ENCODE measurements around the gene LIAS.
"Not testable (repeated sequence)": the region's sequence is repeated elsewhere in the genome, so short reads cannot be mapped to it uniquely, and the experiment has no call there.

Gene LIAS

DNA sequence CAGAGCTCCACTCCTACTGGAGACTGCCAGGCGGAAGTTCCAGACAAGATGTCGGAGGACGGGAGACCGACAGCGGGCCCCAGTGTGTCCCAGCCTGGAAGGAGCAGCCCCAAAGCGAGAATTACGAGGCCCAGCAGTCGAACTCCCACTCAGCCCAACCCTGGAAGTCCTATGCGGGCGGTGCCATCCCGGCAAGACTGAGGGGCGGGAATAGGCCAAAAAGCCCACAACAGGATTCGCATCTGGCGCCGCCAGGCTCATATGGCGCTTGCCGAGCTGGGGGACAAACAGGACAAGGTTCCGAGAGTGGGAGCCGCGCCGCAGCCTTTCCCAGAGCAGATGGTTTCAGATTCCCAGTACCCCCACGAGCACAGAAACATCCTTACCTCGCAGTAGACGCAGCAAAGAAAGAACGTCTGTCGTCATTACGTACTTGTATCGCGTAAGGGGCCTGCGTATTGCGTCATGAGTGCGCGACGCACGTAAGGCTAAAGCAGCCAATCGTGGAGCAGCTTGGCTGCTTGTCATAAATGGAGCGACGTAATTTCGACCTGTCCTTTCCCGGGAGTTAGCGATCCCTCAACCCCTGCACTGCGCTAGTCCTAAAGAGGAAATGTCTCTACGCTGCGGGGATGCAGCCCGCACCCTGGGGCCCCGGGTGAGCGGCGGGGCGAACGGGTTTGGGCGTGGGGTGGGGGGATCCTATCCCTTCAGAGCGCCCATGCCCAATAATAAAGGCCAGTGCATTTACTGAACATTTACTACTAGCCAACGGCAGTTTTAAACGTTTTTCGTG lies at the start of gene LIAS, which contains the start of gene RPL9:
LIAS (plus strand) TSS at position 552 of the 796 bp plus-strand sequence; CDS start at position 614, 62 bp downstream.
RPL9 (minus strand) TSS at position 418 of the 796 bp plus-strand sequence. CDS start 483 bp downstream, outside the sequence.
- DNase-seq (ENCODE audit: low spot score), result peak; percentile 99

GRCh38 chr4:39410415-39410814 lies 48.4 kb upstream of the LIAS start:
- no peak for DNase-seq (ENCODE audit: low spot score)

DNA sequence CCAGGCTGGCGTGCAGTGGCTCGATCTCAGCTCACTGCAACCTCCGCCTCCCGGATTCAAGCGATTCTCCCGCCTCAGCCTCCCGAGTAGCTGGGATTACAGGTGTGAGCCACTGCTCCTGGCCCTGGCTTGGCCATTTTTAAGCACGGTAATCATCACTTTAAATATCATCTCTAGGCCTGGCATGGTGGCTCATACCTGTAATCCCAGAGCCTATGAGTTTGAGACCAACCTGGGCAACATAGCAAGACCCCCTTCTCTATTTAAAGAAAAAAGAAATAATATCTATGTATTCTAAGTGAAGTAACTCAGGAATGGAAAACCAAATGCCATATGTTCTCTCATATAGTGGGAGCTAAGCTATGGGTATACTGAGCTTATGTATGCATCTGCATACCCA lies 47.3 kb upstream of the LIAS start:
- DNase-seq (ENCODE audit: low spot score), result not testable (repeated sequence)

DNA sequence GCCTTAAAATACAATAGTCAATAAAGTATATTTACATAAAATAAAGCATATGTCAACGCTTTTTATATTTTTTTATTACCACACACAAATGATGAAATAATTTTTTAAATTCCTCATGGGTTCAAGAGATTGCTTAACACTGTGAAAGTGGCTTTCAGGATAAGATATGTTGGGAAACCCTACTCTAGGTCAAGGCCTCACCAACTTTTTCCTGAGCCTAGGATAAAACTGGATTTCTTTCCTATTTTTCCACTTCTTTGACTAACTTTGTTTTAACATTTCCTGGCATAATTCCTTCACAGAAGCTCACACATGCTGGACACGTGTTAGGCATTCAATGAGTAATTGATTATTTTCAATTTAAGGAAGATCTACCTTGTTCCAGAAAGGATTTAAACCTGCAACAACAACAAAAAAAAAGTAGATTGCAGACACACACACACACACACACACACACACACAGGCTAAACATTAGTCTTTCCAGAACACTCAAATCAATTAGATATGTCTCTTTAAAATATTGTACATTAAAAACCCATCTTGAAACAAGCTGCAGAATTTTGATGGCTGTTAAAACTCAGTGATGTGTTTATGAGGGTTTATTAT lies 43.1 kb upstream of the LIAS start:
- no peak for DNase-seq (ENCODE audit: low spot score)

DNA sequence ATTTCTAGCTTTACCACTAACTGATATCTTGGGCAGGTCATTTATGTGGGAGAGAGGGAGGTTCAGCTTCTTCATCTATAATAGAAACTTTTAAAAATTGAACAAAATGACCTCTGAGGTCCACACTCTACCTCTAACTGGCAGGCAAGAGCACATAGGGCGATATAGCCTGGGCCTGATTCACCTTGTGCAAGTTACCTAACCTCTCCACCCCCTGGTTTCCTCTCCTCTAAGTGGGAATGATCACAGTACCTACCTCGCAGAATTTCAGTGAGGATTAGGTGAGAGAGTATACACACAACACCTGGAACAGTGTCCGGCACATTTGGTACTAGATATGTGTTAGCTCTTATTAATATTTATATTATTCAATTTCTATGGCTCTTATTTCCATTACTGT lies 36.6 kb upstream of the LIAS start:
- no peak for DNase-seq (ENCODE audit: low spot score)

DNA sequence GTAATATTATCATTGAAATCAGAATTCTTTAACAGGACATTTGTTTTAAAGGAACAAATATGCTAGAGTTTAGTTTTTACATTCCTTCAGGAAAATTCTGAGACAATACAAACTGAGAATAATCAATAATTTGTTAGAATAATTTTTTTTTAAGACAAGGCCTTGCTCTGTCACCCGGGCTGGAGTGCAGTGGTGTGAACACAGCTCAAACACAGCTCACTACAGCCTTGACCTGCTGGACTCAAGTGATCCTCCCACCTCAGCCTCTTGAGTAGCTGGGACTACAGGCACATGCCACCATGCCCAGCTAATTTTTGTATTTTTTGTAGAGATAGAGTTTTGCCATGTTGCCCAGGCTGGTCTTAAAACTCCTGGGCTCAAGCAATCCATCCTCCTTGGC lies 33.6 kb upstream of the LIAS start:
- not testable (repeated sequence) for DNase-seq (ENCODE audit: low spot score)

DNA sequence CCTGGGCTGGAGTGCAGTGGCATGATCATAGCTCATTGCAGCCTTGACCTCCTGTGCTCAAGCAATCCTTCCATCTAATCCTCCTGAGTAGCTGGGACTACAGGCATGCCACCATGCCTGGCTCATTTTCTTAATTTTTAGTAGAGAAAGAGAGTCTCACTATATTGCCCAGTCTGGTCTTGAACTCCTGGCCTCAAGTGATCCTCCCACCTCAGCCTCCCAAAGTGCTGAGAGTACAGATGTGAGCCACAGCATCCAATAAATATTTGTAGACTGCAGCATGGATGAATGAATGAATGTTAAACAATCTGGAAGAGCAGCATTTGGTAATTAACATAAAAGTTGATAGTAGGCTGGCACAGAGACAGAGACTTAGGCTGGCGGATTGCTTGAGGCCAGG lies 32.1 kb upstream of the LIAS start:
- no peak for DNase-seq (ENCODE audit: low spot score)

GRCh38 chr4:39427520-39428114 lies 31.2 kb upstream of the LIAS start:
- no peak for DNase-seq (ENCODE audit: low spot score)

DNA sequence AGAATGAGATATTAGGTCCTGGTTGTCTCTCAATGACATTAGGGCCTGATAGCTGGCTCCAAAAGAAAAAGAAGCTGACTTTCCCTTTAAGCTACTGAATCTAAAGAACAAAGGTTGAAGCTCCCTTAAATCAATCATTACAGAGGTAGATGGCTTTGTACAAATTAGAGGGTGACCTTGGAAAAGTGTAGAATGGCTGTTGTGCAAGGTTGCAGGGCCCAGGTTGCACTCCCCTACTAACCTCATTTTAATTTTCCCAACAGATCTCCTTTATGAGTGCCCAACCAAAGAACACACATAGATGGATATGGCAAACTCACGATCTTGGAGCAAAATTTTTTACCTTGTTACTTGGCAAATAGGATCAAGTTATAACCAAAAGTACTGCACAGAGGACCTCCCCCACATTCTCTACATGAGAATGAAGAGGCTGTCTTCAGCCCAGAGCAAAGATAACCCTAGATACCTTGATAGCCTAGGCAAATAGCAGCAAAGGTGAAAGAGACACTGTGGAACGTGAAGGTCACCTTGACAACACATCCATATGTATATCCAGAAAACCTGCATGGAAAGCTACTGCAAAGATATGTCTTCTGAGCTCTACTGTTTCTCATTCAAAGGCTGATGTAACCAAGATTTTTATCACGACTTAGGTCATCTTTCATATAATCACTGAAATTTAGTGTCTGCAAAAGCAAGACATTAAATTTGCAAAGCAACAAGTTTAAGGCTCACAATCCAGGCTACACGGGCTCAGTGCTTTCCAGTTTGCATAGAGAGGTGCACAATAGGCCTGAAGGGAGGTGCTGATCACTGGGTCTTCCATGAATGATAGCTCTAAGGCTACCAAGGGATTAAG lies 29.2 kb upstream of the LIAS start:
- no peak for DNase-seq (ENCODE audit: low spot score)

DNA sequence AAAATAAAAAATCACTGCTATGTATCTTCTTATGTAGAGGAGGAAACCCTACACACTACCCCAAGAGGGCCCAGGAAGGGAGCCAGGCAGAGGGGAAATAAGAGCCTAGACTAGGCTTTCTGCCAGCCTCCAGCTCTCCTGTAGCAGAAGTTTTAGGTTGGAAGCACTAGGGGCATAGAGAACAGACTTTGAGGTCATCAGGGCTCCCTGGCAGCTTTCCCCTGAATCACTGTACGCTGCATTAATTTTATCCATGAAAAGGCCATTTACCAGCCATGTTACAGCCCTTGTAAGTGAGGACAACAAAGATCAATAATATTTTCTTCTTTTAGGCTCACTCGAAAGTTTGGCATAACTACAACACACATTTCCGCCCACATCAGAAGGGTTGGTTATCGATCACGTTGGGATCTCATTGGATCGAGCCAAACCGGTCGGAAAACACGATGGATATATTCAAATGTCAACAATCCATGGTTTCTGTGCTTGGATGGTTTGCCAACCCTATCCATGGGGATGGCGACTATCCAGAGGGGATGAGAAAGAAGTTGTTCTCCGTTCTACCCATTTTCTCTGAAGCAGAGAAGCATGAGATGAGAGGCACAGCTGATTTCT lies 24.9 kb upstream of the LIAS start:
- DNase-seq (ENCODE audit: low spot score), result no peak

GRCh38 chr4:39435659-39436563 lies 22.9 kb upstream of the LIAS start:
- DNase-seq (ENCODE audit: low spot score), result no peak

DNA sequence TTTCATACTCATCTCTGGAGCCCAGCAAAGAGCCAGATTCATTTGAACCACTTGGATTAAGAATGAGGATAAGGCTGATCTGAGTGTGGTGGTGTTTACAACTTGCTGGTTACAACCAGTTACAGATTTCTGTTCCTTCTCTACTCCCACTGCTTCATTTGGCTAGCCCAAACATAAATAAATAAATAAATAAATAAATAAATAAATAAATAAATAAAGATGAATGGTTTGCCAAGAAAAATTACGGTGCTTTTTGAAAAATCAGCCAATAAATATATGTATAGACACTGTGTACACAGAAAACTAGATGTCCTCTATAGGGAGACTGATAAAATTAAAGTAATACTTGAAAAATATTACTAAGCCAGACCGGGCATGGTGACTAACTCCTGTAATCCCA lies 17.3 kb upstream of the LIAS start:
- DNase-seq (ENCODE audit: low spot score), result no peak

DNA sequence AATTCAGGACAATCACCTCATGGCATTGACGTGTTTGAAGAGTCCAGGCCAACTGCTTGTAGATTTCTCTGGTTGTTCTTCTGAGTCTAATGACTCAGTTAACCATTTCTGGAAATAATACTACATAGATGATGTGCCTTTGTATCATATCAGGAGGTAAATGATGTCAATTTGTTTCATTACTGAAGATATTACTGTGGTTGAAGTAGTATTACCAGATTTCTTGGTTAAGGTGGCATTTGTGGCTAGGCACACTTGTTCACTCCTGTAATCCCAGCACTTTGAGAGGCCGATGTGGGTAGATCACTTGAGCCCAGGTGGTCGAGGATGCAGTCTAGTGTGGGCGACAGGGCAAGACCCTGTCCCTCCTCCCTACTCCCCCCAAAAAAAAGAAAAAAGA lies 15.9 kb upstream of the LIAS start:
- DNase-seq (ENCODE audit: low spot score), result no peak

DNA sequence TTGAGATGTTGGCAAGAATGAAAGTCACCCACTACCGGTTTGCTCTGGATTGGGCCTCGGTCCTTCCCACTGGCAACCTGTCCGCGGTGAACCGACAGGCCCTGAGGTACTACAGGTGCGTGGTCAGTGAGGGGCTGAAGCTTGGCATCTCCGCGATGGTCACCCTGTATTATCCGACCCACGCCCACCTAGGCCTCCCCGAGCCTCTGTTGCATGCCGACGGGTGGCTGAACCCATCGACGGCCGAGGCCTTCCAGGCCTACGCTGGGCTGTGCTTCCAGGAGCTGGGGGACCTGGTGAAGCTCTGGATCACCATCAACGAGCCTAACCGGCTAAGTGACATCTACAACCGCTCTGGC lies 12.4 kb upstream of the LIAS start:
- no peak for DNase-seq (ENCODE audit: low spot score)

GRCh38 chr4:39446842-39447573 lies 11.8 kb upstream of the LIAS start:
- peak; percentile 73 for DNase-seq (ENCODE audit: low spot score)

DNA sequence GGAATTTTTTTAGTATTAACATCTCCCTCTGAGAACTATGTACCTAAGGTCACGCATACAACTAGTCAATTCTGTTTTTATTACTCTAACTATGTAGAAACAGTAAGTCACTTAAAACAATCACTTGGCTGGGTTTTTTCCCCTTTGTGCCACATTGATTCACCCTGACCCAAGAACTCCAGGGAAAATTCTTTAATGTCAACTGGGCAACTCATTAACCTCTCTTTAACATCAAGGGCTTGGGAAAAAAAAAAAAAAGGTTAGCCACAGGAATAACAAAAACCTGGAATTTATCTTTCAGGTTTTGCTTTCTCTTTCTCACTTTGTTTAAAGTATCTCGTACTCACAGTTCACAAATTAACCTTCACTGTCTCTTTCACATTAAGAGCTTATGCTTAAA lies 8.2 kb upstream of the LIAS start:
- DNase-seq (ENCODE audit: low spot score), result peak; percentile 82

DNA sequence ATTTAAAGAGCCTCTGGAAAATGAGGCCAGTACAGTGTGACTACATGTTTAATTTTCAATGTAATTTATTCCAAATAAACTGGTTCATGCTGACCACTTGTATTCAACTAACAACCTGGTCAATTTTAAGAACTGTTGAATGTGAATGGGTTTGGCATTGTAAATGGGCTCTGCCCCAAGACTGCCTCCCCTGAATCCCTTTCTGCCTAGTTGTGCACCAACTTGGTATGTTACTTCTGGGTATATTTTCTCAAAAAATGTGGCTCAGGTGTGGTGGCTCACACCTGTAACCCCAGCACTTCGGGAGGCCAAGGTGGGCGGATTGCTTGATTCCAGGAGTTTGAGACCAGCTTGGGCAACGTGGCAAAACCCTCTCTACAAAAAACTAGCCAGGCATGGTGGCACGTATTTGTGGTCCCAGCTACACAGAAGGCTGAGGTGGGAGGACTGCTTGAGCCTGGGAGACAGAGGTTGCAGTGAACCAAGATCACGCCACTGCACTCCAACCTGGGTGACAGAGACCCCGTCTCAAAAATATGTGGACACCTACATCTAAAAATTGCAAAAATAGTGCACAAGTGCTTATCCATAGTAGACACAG lies 7.3 kb upstream of the LIAS start:
- no peak for DNase-seq (ENCODE audit: low spot score)

GRCh38 chr4:39452153-39452859 lies 6.5 kb upstream of the LIAS start:
- no peak for DNase-seq (ENCODE audit: low spot score)

Measured in kidney tubule cell (primary cell).